Ovary (tissue), 9 donors: ENCODE results near the gene SRGAP2B. TPM values are rescaled to one million over a fixed set of nuclear protein-coding genes. Genes with fewer than 3 reads are reported as not detected.
"Not testable (repeated sequence)": the region's sequence is repeated elsewhere in the genome, so short reads cannot be mapped to it uniquely, and the experiment has no call there.

Experiments
- DNase-seq, 5 donors: peaks; one replicate each; pipeline ENCODE4 v3.0.0-alpha.2; 2019 to 2020
- H3K27ac ChIP-seq, 2 donors: fragments of 200-600 bp; one replicate each; pipeline versions ENCODE4 v1.5.1 to v1.8.0; 2019 to 2022
- H3K27me3 ChIP-seq: fragments of 200-600 bp; one replicate; pipeline ENCODE4 v1.8.0; 2022
- H3K36me3 ChIP-seq: fragments of 200-600 bp; sonication (generic); one replicate; pipeline ENCODE4 v1.5.1; 2019
- H3K4me1 ChIP-seq: one replicate; pipeline ENCODE4 v1.8.1; 2013; ENCODE audit warnings: mild to moderate bottlenecking, moderate library complexity; ENCODE audit not compliant: insufficient read depth
- H3K4me3 ChIP-seq: fragments of 200-600 bp; sonication (generic); one replicate; pipeline ENCODE4 v1.5.1; 2017
- H3K9me3 ChIP-seq, 2 donors: fragments of 200-600 bp in 1 of 2; sonication (generic) in 1 of 2; one replicate each; pipeline versions ENCODE4 v1.5.1 to v1.8.1; 2013 to 2019; ENCODE audit warnings: mild to moderate bottlenecking in 1 of 2, moderate library complexity in 1 of 2
- WGBS, 3 donors: extraction: QIAGEN DNeasy Blood & Tissue Kit in 1 of 3; methylation state at CpG; one replicate each; pipeline versions ENCODE4 v1.1.5 to v1.1.7; 2013 to 2017; 5-methylcytosine and 5-hydroxymethylcytosine counted together
- intact Hi-C, 4 donors: fragments of 100-400 bp; cut with DNase I; formaldehyde crosslinking; loops; one replicate each; pipeline versions ENCODE4 v1.11.0 to v1.15.1; 2022 to 2023
- polyA plus RNA-seq, 2 donors: library from polyadenylated mRNA; stranded (reverse); fragments of 200-250 nt in 1 of 2; fragments of 350-450 nt in 1 of 2; fragmentation: Illumina TruSeq in 1 of 2; extraction: RNeasy Lipid Tissue Mini Kit (QIAGEN cat#74804) in 1 of 2; gene quantifications; one replicate each; pipeline ENCODE4 v1.2.3, GENCODE V29; 2013 to 2014
- small RNA-seq: library from RNA; depleted of rRNA; stranded (forward); fragments of <200 nt; gene quantifications from one replicate; pipeline ENCODE3, GENCODE V24; 2016
- total RNA-seq, 7 donors: library from RNA; depleted of rRNA in 2 of 7; stranded (reverse); fragments of >200 nt in 2 of 7; fragmentation: NEBNext Ultra II Directional in 3 of 7; extraction: Animal tissue kit (Norgen Biotek cat#: 25700) in 3 of 7; gene quantifications; one replicate each; pipeline versions ENCODE4 v1.1.0 to v1.2.4, GENCODE V29; 2016 to 2023
- donor health status: DM: no; HTN: no; CAD: no; lungs with moderate emphysema.
- donor health status: DM: no; HTN: no; CAD: no.
- donor health status: Bipolar disorder and iron deficiency.
- donor health status: DM: yes; HTN: yes; CAD: no.
- donor health status: DM: no; HTN: no; CAD: no.
- donor health status: DM: yes; HTN: yes; CAD: no.

SRGAP2B gene
- total and polyA plus RNA-seq, 9 donors = 13.9 to 45.2 (median 23.8) TPM

- H3K4me1 ChIP-seq, H3K27ac ChIP-seq, intact Hi-C loops, H3K4me3 ChIP-seq, DNase-seq, H3K36me3 ChIP-seq, H3K27me3 ChIP-seq, H3K9me3 ChIP-seq: not testable (repeated sequence)
- WGBS, 3 donors = no CpG with 5 or more reads among the region's 5 CpGs
Measured at GRCh38 chr1:144894454-144895201, 200.5 kb downstream of the SRGAP2B start.

GRCh38 chr1:144893710-144894438, 201.3 kb downstream of the SRGAP2B start:
- intact Hi-C loops, H3K36me3 ChIP-seq, H3K27ac ChIP-seq, H3K4me1 ChIP-seq, DNase-seq, H3K4me3 ChIP-seq, H3K9me3 ChIP-seq, H3K27me3 ChIP-seq: not testable (repeated sequence)
- WGBS, 3 donors = 83 to 95% methylated on average over 3 of the region's 9 CpGs; no CpG with 5 or more reads in 1 of the 3 donors

- DNase-seq, H3K9me3 ChIP-seq, H3K27ac ChIP-seq, H3K36me3 ChIP-seq, intact Hi-C loops, H3K4me1 ChIP-seq, H3K4me3 ChIP-seq, H3K27me3 ChIP-seq: not testable (repeated sequence)
- no CpG with 5 or more reads among the region's 7 CpGs for WGBS, 3 donors
Measured at GRCh38 chr1:144893062-144893461, 202.1 kb downstream of the SRGAP2B start.

GRCh38 chr1:144889450-144890115, 205.5 kb downstream of the SRGAP2B start:
- DNase-seq, H3K4me3 ChIP-seq, intact Hi-C loops, H3K36me3 ChIP-seq, H3K4me1 ChIP-seq, H3K27ac ChIP-seq, H3K9me3 ChIP-seq, H3K27me3 ChIP-seq: not testable (repeated sequence)
- WGBS, 3 donors = no CpG with 5 or more reads among the region's 3 CpGs

GRCh38 chr1:144883022-144883421, 212.1 kb downstream of the SRGAP2B start:
- H3K27me3 ChIP-seq, intact Hi-C loops, H3K27ac ChIP-seq, H3K4me1 ChIP-seq, H3K36me3 ChIP-seq, H3K9me3 ChIP-seq: not testable (repeated sequence)
- WGBS, 3 donors = 1 to 2% methylated on average over 43 to 47 of the region's 47 CpGs; no CpG with 5 or more reads in 1 of the 3 donors
- peak overlapping the region; percentile 30 for H3K4me3 ChIP-seq
- peak in 3 of 5 donors; percentile 15 to 38 (median 34) for DNase-seq

- intact Hi-C loops, H3K4me3 ChIP-seq, H3K4me1 ChIP-seq, H3K9me3 ChIP-seq, H3K36me3 ChIP-seq, H3K27me3 ChIP-seq, H3K27ac ChIP-seq: not testable (repeated sequence)
- DNase-seq = peak in 1 of 5 donors; percentile 14
- WGBS, 3 donors = 2 to 3% methylated on average over 6 to 18 of the region's 42 CpGs; no CpG with 5 or more reads in 1 of the 3 donors
Measured at GRCh38 chr1:144882343-144882742, 212.8 kb downstream of the SRGAP2B start.

- H3K4me3 ChIP-seq, H3K27ac ChIP-seq, H3K36me3 ChIP-seq, intact Hi-C loops, H3K27me3 ChIP-seq, H3K9me3 ChIP-seq, H3K4me1 ChIP-seq: not testable (repeated sequence)
- peak in 1 of 5 donors; percentile 3 for DNase-seq
- WGBS, 3 donors = 56 to 100% (median 83%) methylated on average over 1 to 3 of the region's 3 CpGs
Measured at GRCh38 chr1:144858607-144859006, 236.5 kb downstream of the SRGAP2B start.

Small RNA genes within 50 kb of the gene (small RNA-seq; reads per million reads assigned to genes)
- gene AC242498.1 = not detected

Other genes with a start within 250 kb of the SRGAP2B start
- under 1 TPM in 3 of 7 donors, not detected in 4; 0.23 to 0.46 (median 0.25) TPM for gene FAM72D, start 646 bp upstream of the SRGAP2B start, total RNA-seq
- under 1 TPM; 0.23 to 0.33 TPM for gene FAM72D, start 646 bp upstream of the SRGAP2B start, polyA plus RNA-seq
- not detected for gene PPIAL4D, start 146.8 kb upstream of the SRGAP2B start, total RNA-seq
- not detected for gene PPIAL4D, start 146.8 kb upstream of the SRGAP2B start, polyA plus RNA-seq